Daoy (cell line): ENCODE data around the gene UPF3A. TPM values are rescaled to one million over a fixed set of nuclear protein-coding genes. Genes with fewer than 3 reads are reported as not detected.
"Not testable (repeated sequence)": the region's sequence is repeated elsewhere in the genome, so short reads cannot be mapped to it uniquely, and the experiment has no call there.

ENCODE experiments used
- DNase-seq: peaks from one replicate; pipeline ENCODE4 v3.0.0-alpha.2; 2015; ENCODE audit warnings: low read depth
- total RNA-seq: library from RNA; depleted of rRNA; stranded (reverse); fragments of >200 nt; shearing (Covaris generic); gene quantifications from 2 replicates; pipeline ENCODE4 v1.2.3, GENCODE V29; 2014

UPF3A gene
- total RNA-seq, 1 experiment from 2014 or later, result 14.3 TPM

DNA sequence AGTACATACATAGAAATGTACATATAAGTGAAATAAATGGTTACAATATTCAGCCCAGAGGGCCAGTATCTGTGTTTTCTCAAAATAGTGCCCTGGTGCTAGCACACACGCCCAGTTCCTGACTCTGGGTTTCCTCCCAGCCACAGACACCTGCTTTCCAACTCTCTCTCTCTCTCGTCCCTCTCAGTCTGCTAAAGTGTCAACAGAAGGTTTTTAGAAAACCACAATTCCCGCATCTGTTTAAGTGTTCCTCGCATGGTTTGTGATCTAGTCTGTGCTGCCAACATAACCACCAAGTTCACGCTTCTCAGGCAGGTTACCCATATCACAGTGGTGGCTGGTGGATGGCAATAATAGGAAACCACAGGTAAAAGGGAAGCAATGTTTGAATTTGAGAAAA is 17.8 kb upstream of the UPF3A start:
- no peak for DNase-seq

DNA sequence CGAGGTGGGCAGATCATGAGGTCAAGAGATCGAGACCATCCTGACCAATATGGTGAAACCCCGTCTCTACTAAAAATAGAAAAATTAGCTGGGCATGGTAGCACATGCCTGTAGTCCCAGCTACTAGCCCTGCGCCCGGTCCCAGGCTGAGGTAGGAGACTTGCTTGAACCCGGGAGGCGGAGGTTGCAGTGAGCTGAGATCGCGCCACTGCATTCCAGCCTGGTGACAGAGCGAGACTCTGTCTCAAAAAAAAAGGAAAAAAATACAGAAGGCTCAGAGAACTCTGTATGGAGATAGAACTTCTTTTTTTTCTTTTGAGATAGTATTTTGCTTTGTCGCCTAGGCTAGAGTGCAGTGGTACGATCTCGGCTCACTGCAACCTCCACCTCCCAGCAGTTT is 17.1 kb upstream of the UPF3A start:
- DNase-seq, result not testable (repeated sequence)

DNA sequence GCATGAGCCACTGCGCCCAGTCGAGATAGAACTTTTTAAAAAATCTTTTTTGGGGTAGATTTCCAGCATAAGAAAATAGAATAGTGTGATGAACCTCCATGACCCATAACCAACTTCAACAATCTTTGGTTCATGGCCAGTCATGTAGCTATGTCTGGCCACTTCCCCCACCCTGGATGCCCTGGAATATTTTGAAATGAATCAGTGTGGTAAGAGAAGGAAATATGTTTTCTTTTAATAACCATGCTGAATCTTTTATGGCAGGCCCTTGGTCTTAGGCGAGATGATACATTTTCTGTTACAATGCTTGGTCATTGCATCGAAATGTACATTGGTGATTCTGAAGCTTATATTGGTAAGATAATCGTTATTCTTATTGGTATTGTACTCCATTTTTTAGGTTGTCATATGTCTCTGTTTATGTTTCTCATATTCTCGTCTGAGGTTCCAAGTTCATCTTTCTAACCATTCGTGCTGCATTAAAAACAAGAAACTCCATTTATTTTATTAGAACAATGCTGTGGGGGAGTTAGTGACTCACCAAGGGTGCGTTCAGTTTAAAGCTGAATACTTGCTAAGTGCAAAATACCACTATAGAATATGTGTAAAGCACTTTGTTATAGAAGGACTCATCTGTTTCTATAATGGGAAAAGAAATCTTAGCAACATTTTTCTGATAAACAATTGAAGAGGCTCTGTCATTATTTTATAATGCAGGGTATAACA is 16.4 kb upstream of the UPF3A start:
- no peak for DNase-seq

DNA sequence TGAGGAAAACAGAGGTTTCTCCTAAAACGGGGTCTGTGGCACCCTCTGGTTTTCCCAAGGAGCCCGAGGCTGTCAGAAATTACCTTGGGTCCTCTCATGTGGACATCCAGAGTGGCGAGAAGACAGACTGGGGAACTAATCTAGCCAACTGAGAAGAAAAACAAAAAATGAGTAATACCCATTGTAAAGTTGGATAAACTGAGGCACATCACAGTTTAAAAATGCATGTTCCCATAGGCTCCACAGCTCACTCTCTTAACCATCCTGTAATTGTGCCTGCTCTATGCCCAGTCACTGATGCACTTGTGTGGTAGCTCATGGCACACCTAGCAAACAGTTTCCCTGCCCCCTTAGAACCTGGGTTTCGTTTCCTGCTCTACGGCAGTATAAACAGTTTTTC is 15.2 kb upstream of the UPF3A start:
- DNase-seq, result no peak

DNA sequence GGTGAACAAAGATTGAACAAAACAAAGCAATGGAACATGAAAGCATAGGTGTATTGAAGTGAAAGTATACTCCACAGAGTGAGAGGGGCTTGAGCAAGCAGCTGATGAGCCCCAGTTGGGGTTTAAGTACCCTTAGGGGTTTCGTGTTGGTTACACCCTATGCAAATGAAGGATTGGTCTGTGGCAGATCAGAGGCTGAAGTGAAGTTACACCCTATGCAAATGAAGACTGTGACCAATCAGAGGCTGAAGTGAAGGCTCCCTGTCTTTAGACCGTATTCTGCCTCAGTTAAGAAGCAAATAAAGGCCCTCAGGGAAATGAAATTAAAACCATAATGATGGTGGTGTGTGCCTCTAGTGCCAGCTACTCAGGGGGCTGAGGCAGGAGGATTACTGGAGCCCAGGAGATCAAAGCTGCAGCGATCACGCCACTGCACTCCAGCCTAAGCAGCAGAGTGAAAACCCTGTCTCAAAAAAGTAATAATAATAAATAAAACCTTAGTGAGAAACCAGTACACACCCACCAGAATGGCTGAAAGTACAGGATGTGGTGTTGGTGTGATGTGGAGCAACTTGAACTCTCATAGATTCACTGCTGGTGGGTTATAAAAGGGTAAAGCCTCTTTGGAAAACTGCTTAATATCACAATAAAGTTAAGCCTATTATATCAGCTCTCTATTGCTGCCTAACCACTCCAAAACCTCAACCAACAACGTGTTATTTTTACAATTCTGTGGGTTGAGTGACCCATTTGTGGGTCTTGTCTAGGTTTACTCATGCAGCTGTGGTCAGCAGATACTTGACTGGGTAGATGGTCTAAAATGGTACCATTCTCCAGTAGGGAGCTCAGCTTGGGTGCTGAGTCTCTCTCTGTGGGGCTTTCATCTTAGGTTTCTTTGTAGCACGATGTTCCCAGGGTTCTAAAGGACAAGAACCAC is 12.8 kb upstream of the UPF3A start:
- DNase-seq, result no peak

GRCh38 chr13:114269281-114269770 is 12.1 kb upstream of the UPF3A start:
- DNase-seq, result no peak

DNA sequence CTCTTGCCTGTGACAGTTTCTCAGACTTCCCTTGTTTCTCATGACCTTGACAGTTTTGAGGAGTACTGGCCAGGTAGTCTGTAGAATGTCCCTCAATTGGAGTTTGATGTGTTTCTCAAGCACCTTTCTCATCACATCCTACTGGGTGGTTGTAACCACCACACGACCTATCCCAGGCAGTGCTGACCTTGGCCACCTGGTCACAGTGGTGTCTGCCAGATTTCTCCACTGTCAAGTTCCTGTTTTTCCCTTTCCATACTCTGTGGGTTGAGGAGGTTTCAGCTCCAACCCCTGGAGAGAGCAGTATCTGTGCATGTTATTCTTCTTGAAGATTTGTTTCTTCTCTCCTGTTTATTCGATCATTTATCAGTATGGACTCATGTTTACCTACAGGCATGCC is 8.4 kb upstream of the UPF3A start:
- no peak for DNase-seq

DNA sequence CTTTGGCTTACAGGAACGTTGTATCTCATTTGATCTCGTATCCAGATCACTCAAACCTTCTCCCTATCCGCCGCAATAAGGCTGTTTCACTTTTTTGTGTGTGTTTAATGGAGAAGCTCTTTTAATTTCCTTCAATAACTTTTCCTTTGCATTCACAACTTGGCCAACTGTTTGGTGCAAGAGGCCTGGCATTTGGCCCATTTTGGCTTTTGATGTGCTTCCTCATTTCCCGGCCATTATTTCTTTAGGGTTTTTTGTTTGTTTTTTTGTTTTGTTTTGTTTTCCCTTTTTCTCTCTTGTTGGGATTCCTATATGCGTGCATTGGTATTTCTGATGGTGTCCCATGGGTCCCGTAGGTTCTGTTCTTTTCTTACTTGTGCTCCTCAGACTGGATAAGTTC is 6.1 kb upstream of the UPF3A start:
- no peak for DNase-seq

DNA sequence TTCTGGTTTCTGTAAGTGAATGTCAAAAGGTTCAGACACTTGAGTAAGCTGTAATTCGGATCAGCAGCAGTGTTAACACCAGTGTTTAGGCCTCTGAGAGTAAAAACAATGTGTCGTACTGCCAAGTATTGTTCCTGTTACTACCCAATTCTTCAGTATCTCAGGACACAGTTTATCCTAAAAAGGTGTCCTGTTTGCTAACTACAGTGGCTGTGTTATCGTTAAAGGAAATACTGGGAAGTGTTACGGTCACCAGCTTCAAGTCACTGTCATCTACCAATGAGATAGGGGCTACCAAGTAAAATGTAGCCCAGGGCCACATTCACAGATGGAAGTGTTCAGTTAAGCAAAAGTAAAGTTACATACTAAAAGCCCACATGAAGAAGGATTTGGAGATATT is 2.3 kb upstream of the UPF3A start:
- DNase-seq, result no peak

- DNase-seq, result no peak
Observed at GRCh38 chr13:114279758-114280355, 1.5 kb upstream of the UPF3A start.

GRCh38 chr13:114282041-114282670 is 755 bp downstream of the UPF3A start:
- peak; percentile 33 for DNase-seq

DNA sequence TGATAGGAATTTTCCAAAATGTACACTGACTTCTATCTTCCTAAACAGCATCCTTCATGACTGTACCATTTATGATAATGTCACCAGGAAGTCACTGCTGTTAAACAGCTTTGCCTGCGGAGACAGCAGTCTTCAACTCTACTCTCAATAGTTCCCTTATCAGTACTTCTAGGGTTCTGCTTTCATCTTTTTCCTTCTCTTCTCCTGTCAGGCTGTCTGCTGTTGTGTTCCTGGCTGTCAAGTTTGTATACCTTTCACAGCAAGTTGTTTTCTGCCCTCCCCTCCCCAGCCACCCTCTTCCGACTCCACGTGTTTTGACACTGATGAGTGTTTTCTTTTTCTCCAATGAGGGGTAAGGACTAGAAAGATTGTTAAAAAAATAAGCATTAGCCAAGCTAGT is 2.2 kb downstream of the UPF3A start:
- no peak for DNase-seq

DNA sequence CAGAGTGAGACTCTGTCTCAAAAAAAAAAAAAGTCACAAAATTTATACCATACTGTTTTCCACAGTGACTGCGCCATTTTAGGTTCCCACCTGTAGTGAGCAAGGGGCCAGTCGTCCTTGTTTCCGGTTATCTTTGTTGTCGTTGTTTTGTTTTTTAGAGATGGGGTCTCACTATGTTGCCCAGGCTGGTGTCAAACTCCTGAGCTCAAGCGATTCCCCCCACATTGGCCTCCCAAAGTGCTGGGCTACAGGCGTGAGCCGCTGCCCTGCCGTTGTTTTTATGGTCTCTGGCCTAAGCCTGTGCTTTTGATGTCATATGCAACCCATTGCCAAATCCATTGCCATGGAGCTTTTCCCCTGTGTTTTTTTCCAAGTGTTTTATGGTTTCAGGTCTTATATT is 3.3 kb downstream of the UPF3A start:
- no peak for DNase-seq

GRCh38 chr13:114285166-114285808 is 3.9 kb downstream of the UPF3A start:
- no peak for DNase-seq

GRCh38 chr13:114286808-114287207 is 5.4 kb downstream of the UPF3A start:
- DNase-seq, result peak; percentile 3

DNA sequence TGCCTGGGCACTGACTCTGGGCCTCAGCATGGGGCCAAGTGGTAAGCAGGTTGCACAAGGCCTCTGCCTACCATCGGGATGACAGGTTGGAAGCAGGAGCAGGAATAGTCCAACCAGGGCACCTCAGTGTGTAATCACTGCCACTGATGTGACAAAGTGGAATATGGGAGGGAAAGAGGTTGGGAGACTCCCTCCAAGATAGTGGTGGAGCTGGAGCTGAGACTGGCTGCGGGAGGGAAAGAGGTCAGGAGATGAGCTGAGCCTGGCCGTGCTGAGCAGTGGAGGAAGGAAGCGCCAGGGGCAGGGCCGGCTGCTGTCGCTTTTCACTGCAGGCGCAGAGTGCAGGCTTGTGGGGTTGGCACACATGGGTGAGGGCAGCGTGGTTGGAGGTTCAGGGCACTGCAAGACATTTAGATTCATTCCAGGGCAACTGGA is 6.8 kb downstream of the UPF3A start:
- no peak for DNase-seq

- DNase-seq, result no peak
Observed at GRCh38 chr13:114296448-114296847, 15.0 kb downstream of the UPF3A start.

DNA sequence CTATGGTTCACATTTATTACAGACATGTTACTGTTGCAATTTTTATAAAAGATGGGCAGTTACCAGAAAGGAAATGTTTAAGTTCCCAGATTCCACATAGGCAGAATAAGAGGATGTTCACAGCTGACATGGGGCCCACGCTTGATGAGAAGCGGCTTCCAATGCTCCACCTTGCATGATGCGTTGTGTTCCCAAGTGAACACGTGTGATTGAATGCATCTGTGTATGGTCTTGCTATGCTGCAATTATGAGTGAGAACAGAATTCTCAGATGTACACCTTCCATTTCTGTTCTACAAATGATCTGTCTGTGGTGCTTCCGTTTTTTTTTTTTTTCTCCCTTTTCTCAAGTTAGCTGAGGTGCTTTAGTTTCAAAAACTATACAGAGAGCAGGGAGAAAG is 15.5 kb downstream of the UPF3A start:
- DNase-seq, result no peak

DNA sequence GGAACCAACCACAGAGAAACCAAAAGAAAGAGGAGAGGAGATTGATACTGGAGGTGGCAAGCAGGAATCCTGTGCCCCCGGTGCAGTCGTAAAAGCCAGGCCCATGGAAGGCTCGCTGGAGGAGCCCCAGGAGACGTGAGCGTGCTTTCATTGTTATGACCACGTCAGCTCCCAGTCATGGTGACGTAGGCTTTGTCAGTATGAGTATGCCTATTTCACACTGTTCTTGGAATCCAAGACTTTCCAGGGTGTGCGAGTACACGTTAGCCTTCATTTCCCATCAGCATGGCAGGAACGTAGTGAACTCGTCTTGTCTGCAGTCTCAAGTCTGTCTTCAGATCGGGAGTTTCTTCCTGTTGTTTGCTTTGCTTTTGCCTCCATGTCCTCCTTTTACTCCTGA is 17.5 kb downstream of the UPF3A start:
- DNase-seq, result no peak

GRCh38 chr13:114299604-114300305 is 18.4 kb downstream of the UPF3A start:
- no peak for DNase-seq
